ENCODE data around the gene TPCN2.

Gene TPCN2

DNA sequence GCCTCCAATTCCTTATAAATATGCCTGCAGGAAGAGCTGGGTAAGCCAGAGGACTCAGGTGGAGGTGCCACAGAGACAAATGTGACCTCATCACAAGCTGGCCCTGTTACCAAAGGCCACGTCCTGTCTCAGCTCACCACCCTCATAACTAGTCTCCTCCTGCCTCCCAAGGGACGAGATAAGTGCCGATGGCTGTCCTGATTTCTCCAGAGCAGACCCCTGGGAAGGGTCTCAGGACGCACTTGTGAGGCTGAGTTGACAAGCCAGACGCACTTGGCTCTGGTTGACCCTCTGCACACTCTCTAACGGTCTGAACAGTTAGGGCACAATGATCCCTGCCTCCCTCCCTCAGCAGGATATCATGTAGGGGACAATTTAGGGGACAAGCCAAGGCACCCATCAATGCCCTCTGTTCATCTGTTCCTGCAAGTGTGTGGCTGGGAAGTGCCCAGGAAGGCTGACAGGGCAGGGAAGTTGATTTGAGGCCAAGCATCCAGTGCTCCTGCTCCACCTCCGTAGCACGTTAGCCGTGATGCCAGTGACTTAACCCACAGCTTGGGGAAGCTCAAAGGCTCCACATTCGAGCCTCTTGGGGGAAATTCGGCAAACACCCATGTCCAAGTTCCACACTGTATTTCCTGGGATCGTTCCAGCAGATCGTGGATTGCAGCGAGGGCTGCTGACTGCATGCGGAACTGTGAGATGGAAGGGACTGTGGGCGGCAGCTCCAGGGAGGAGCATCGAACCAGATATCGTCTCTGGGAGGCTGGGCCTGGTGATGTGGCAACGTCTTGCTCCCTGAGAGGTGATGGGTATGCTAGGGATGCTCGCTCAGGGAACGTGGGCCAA, 109.8 kb downstream of the TPCN2 start:
- Histone ChIP-seq H3K9me3 (ENCODE audit: control extremely low read depth in 1 of 5, control insufficient read depth in 4 of 5, insufficient read depth in 2 of 5, low read depth in 1 of 5, low read length in 4 of 5) (peaks cover 0 to 11% (median 0%) of the 10 kb centered on the region in 5 experiments), H3K4me3 (ENCODE audit: control insufficient read depth in 1 of 7, extremely low read depth in 1 of 7, insufficient read depth in 4 of 7, low read depth in 2 of 7, low read length in 6 of 7) (no peak overlapping the region), H3K4me1 (ENCODE audit: control extremely low read depth in 1 of 4, control insufficient read depth in 4 of 4, insufficient read depth in 4 of 4, low read length in 3 of 4) (no peaks in the 10 kb centered on the region), H3K27me3 (replicated peaks in 2 of 5; ENCODE audit: control insufficient read depth in 4 of 5, insufficient read depth in 5 of 5, low read length in 4 of 5) (peaks cover 0 to 40% (median 4%) of the 10 kb centered on the region in 5 experiments), H3K36me3 (ENCODE audit: control insufficient read depth in 4 of 4, insufficient read depth in 4 of 4, low read length in 3 of 4) (no peaks in the 10 kb centered on the region), H3K27ac (ENCODE audit: insufficient read depth in 1 of 2, low read depth in 1 of 2, low read length in 2 of 2, poor library complexity in 1 of 2, severe bottlenecking in 2 of 2) (no peak overlapping the region)
- ChIA-PET CTCF (no interaction called here), POLR2A (no interaction called here)
- no peak for DNase-seq
- WGBS (ENCODE audit: insufficient coverage): 95% methylated on average over 21 of the region's 21 CpGs

DNA sequence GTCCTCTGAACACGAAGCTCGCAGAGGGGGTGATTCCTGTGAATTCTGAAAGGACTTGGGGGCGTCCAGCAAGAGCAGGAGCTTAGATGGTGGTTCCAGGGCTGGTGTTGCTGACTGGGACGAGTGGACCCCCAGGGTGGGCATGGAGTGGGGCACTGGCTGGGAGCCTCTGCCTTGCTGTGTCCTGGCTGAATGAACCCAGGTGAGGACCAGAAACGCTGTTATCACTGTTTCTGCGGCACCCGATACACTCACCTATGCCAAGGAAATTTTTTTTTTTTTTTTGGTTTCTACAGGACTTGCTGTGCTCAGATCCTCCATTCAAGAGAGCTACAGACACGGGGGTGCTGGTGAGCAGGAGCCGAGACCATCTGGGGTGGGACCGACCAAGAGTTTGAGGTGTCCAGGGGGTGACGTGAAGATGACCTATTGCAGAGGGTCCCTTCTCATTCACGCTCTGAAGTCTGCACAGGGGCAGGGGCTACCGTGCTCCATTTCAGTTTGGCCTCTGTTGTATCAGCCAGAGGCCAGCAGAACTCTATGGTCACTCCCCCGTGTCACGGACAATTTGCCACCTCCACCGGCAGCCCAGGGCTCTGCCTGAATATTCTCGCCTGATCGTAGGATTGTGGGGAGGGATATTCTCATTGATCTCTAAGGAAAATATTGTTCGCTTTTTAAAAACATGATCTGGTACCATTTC, 110.6 kb downstream of the TPCN2 start:
- no peaks in the 10 kb centered on the region for H3K36me3 ChIP-seq (ENCODE audit: control insufficient read depth in 4 of 4, insufficient read depth in 4 of 4, low read length in 3 of 4)
- ChIA-PET POLR2A (no interaction called here), CTCF (no interaction called here)
- no peak overlapping the region for H3K4me3 ChIP-seq (ENCODE audit: control insufficient read depth in 1 of 7, extremely low read depth in 1 of 7, insufficient read depth in 4 of 7, low read depth in 2 of 7, low read length in 6 of 7)
- H3K27ac ChIP-seq (ENCODE audit: insufficient read depth in 1 of 2, low read depth in 1 of 2, low read length in 2 of 2, poor library complexity in 1 of 2, severe bottlenecking in 2 of 2): no peak overlapping the region
- H3K4me1 ChIP-seq (ENCODE audit: control extremely low read depth in 1 of 4, control insufficient read depth in 4 of 4, insufficient read depth in 4 of 4, low read length in 3 of 4): no peaks in the 10 kb centered on the region
- peaks cover 0 to 40% (median 4%) of the 10 kb centered on the region in 5 experiments for H3K27me3 ChIP-seq (replicated peaks in 2 of 5; ENCODE audit: control insufficient read depth in 4 of 5, insufficient read depth in 5 of 5, low read length in 4 of 5)
- H3K9me3 ChIP-seq (ENCODE audit: control extremely low read depth in 1 of 5, control insufficient read depth in 4 of 5, insufficient read depth in 2 of 5, low read depth in 1 of 5, low read length in 4 of 5): peaks cover 0 to 19% (median 5%) of the 10 kb centered on the region in 5 experiments
- no peak for DNase-seq
- over 99% methylated on average over 19 of the region's 19 CpGs for WGBS (ENCODE audit: insufficient coverage)

DNA sequence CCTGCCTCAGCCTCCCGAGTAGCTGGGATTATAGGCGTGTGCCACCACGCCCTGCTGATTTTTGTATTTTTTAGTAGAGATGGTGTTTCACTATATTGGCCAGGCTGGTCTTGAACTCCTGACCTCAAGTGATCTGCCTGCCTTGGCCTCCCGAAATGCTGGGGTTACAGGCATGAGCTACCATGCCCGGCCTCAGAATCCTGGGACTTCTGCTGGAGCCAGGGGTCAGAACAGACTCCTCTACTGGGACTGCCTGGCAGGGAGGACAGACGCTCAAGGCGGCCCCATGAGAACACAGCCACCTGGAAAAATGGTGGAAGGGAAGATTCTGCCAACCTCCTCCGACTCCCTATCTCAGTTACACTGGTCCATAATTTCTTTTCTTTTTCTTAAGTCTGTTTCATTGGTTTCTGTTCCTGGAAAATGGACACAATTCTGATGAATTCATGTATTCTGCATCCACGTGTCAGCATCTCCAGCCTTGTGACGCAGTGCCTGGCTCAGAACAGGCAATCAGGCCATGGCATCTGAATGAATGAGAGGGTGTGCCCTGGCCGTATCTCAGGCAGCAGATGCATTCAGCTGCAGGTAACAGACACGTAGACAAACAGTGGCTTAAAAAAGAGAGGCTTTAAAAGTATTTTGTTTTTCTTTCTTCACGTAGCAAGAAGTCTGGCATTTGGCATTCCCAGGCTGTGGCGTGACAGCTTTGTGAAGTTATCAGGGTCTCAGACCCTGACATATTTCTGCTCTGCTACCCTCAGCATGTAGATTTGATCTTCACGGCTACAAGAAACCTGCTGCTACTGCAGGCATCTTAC, 111.8 kb downstream of the TPCN2 start:
- no peak overlapping the region for H3K27ac ChIP-seq (ENCODE audit: insufficient read depth in 1 of 2, low read depth in 1 of 2, low read length in 2 of 2, poor library complexity in 1 of 2, severe bottlenecking in 2 of 2)
- H3K4me1 ChIP-seq (ENCODE audit: control extremely low read depth in 1 of 4, control insufficient read depth in 4 of 4, insufficient read depth in 4 of 4, low read length in 3 of 4): no peaks in the 10 kb centered on the region
- DNase-seq: no peak
- H3K36me3 ChIP-seq (ENCODE audit: control insufficient read depth in 4 of 4, insufficient read depth in 4 of 4, low read length in 3 of 4): no peaks in the 10 kb centered on the region
- no peak overlapping the region for H3K4me3 ChIP-seq (ENCODE audit: control insufficient read depth in 1 of 7, extremely low read depth in 1 of 7, insufficient read depth in 4 of 7, low read depth in 2 of 7, low read length in 6 of 7)
- peaks cover 0 to 21% (median 7%) of the 10 kb centered on the region in 5 experiments for H3K9me3 ChIP-seq (ENCODE audit: control extremely low read depth in 1 of 5, control insufficient read depth in 4 of 5, insufficient read depth in 2 of 5, low read depth in 1 of 5, low read length in 4 of 5)
- 98% methylated on average over 12 of the region's 15 CpGs for WGBS (ENCODE audit: insufficient coverage)
- POLR2A ChIA-PET: no interaction called here
- CTCF ChIA-PET: interaction anchor here (0.7 kb wide), 1 partner anchor 845 kb away, joined by 3 read pairs; no protein-coding TSS in a partner anchor
- peaks cover 0 to 37% (median 4%) of the 10 kb centered on the region in 5 experiments for H3K27me3 ChIP-seq (replicated peaks in 2 of 5; ENCODE audit: control insufficient read depth in 4 of 5, insufficient read depth in 5 of 5, low read length in 4 of 5)

DNA sequence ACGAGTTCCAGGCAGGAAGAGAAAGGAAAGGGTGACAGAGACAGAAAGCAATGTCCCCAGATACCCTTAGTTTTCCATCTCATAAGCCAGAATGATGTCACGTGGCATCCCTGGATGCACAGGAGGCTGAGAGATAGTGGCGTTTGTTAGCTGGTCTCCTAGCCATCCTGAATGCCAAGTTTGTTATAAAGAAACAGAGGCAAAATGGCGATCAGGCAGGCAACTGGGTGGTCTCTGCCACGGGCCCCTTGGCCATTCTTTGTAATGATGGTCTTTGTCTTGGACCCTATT, 112.3 kb downstream of the TPCN2 start:
- CTCF ChIA-PET: no interaction called here
- Histone ChIP-seq H3K9me3 (ENCODE audit: control extremely low read depth in 1 of 5, control insufficient read depth in 4 of 5, insufficient read depth in 2 of 5, low read depth in 1 of 5, low read length in 4 of 5) (peaks cover 0 to 21% (median 7%) of the 10 kb centered on the region in 5 experiments), H3K27ac (ENCODE audit: insufficient read depth in 1 of 2, low read depth in 1 of 2, low read length in 2 of 2, poor library complexity in 1 of 2, severe bottlenecking in 2 of 2) (no peak overlapping the region), H3K4me3 (ENCODE audit: control insufficient read depth in 1 of 7, extremely low read depth in 1 of 7, insufficient read depth in 4 of 7, low read depth in 2 of 7, low read length in 6 of 7) (no peak overlapping the region), H3K36me3 (ENCODE audit: control insufficient read depth in 4 of 4, insufficient read depth in 4 of 4, low read length in 3 of 4) (no peaks in the 10 kb centered on the region), H3K27me3 (replicated peaks in 2 of 5; ENCODE audit: control insufficient read depth in 4 of 5, insufficient read depth in 5 of 5, low read length in 4 of 5) (peaks cover 0 to 31% (median 4%) of the 10 kb centered on the region in 5 experiments), H3K4me1 (ENCODE audit: control extremely low read depth in 1 of 4, control insufficient read depth in 4 of 4, insufficient read depth in 4 of 4, low read length in 3 of 4) (peaks cover 0 to 1% (median under 1%) of the 10 kb centered on the region in 4 experiments)
- DNase-seq: no peak
- POLR2A ChIA-PET: no interaction called here
- WGBS (ENCODE audit: insufficient coverage): 92% methylated on average over 3 of the region's 5 CpGs

DNA sequence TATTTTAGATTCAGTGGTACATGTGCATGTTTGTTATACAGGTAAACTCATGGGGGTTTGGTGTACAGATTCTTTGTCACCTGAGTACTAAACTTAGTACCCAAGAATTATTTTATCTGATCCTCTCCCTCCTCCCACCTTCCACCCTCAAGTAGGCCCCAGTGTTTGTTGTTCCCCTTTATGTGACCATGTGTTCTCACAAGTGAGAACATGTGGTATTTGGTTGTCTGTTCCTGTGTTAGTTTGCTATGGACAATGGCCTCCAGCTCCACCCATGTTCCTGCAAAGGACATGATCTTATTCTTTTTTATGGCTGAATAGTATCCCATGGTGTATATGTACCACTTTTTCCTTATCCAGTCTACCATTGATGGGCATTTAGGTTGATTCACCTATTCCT, 113.8 kb downstream of the TPCN2 start:
- Histone ChIP-seq H3K36me3 (ENCODE audit: control insufficient read depth in 4 of 4, insufficient read depth in 4 of 4, low read length in 3 of 4) (no peaks in the 10 kb centered on the region), H3K9me3 (ENCODE audit: control extremely low read depth in 1 of 5, control insufficient read depth in 4 of 5, insufficient read depth in 2 of 5, low read depth in 1 of 5, low read length in 4 of 5) (peaks cover 0 to 21% (median 7%) of the 10 kb centered on the region in 5 experiments), H3K4me3 (ENCODE audit: control insufficient read depth in 1 of 7, extremely low read depth in 1 of 7, insufficient read depth in 4 of 7, low read depth in 2 of 7, low read length in 6 of 7) (no peak overlapping the region), H3K4me1 (ENCODE audit: control extremely low read depth in 1 of 4, control insufficient read depth in 4 of 4, insufficient read depth in 4 of 4, low read length in 3 of 4) (peaks cover 0 to 13% (median 11%) of the 10 kb centered on the region in 4 experiments), H3K27ac (ENCODE audit: insufficient read depth in 1 of 2, low read depth in 1 of 2, low read length in 2 of 2, poor library complexity in 1 of 2, severe bottlenecking in 2 of 2) (no peak overlapping the region), H3K27me3 (replicated peaks in 2 of 5; ENCODE audit: control insufficient read depth in 4 of 5, insufficient read depth in 5 of 5, low read length in 4 of 5) (peaks cover 0 to 23% (median 2%) of the 10 kb centered on the region in 5 experiments)
- POLR2A ChIA-PET: interaction anchor here (0.6 kb wide), 1 partner anchor 120 kb away, joined by 3 read pairs; no protein-coding TSS in a partner anchor
- DNase-seq: peak in 1 of 3 donors; percentile 16
- CTCF ChIA-PET: interaction anchor here (0.5 kb wide), 1 partner anchor 11 kb away, joined by 4 read pairs; no protein-coding TSS in a partner anchor

DNA sequence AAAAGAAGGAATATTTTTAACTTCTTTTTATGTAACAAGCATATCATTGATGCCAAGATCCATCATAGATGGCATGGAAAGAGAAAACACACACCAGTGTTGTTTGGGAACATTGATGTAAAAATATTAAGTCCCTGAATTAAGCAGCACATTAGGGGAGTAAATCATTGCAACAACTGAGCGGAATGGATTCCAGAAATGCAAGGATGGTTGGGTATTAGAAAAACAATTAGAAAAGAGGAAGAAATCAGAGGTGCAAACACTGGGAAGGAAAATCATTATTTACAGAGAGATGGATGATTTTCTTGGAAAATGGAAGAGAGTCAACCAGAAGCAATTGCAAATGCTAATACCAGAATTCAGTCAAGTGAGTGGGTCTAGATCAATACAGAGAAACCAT, 115.1 kb downstream of the TPCN2 start:
- peaks cover 0 to 21% (median 7%) of the 10 kb centered on the region in 5 experiments for H3K9me3 ChIP-seq (ENCODE audit: control extremely low read depth in 1 of 5, control insufficient read depth in 4 of 5, insufficient read depth in 2 of 5, low read depth in 1 of 5, low read length in 4 of 5)
- WGBS (ENCODE audit: insufficient coverage): no CpG with 5 or more reads among the region's 1 CpG
- ChIA-PET POLR2A (no interaction called here), CTCF (no interaction called here)
- peaks cover 0 to 10% (median 0%) of the 10 kb centered on the region in 5 experiments for H3K27me3 ChIP-seq (replicated peaks in 2 of 5; ENCODE audit: control insufficient read depth in 4 of 5, insufficient read depth in 5 of 5, low read length in 4 of 5)
- peaks cover 0 to 13% (median 11%) of the 10 kb centered on the region in 4 experiments for H3K4me1 ChIP-seq (ENCODE audit: control extremely low read depth in 1 of 4, control insufficient read depth in 4 of 4, insufficient read depth in 4 of 4, low read length in 3 of 4)
- no peak overlapping the region for H3K27ac ChIP-seq (ENCODE audit: insufficient read depth in 1 of 2, low read depth in 1 of 2, low read length in 2 of 2, poor library complexity in 1 of 2, severe bottlenecking in 2 of 2)
- no peak for DNase-seq
- H3K4me3 ChIP-seq (ENCODE audit: control insufficient read depth in 1 of 7, extremely low read depth in 1 of 7, insufficient read depth in 4 of 7, low read depth in 2 of 7, low read length in 6 of 7): no peak overlapping the region
- no peaks in the 10 kb centered on the region for H3K36me3 ChIP-seq (ENCODE audit: control insufficient read depth in 4 of 4, insufficient read depth in 4 of 4, low read length in 3 of 4)
